GM18861 (cell line): ENCODE results near the gene DDAH1.
"Not testable (repeated sequence)": the region's sequence is repeated elsewhere in the genome, so short reads cannot be mapped to it uniquely, and the experiment has no call there.

ENCODE experiments used
- ATAC-seq: cut with Tn5 transposase; IDR thresholded peaks from one replicate; pipeline ENCODE4 v1.9.1; 2021; ENCODE audit not compliant: unreplicated experiment

The DDAH1 gene

DNA sequence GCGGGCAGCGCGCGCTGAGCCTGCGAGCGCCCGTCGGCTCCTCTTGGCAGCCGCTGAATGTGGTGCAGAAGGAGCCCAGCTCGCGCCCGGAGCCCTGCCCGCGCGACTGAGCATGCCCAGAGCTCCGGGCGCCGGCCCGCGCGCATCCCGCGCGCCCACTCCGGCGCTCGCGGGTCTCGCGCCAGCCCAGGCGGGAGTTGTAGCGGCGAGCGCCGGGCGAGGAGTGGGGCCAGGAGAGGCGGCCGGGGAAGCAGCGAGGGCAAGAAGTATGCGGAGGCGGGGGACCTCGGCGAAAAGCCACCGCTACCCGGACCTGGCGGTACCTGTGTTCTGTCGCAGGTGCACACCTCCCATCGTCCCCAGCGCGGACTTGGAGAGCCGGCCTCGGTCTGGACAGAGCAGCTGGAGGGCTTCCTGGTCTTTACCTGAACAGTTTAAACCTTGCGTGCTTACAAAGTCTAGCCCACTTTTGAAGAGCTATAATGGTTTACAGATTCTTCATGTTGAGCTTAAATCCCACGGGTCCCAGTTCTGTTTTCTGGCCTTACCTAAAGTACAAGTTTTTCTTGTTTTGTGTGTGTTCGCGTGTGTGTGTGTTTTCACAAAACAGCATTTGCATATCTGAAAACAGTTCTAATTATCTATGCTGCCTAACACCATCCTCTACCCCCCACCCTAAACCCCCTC, at the start of gene DDAH1:
TSS of gene DDAH1 (minus strand) at position 61 of the 687 bp plus-strand sequence. CDS start 114 bp downstream, outside the sequence.
- ATAC-seq, result peak; percentile 41

DNA sequence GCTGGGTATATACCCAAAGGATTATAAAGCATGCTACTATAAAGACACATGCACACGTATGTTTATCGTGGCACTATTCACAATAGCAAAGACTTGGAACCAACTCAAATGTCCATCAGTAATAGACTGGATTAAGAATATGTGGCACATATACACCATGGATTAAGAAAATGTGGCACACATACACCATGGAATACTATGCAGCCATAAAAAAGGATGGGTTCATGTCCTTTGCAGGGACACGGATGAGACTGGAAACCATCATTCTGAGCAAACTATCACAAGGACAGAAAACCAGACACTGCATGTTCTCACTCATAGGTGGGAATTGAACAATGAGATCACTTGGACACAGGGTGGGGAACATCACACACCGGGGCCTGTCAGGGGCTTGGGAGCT, 49.0 kb upstream of the DDAH1 start:
- ATAC-seq, result not testable (repeated sequence)

DNA sequence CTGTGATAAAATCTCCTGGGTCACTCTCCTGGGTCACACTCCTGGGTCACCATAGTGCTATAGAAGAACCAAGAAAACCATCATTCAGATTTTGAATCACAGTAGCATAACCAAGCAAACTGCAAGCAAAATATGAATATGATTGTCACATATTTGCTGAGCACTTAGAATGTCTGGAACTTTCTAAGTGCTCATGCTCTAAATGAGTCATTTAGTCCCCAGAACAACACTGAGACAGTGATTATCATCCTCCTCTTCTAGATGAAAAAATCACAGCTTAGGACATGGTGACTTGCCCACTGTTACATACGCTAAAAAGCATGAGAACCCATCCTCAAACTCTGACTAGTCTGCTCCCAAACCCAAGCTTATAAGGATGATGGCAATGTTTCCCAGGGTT, 39.5 kb upstream of the DDAH1 start:
- ATAC-seq, result no peak

DNA sequence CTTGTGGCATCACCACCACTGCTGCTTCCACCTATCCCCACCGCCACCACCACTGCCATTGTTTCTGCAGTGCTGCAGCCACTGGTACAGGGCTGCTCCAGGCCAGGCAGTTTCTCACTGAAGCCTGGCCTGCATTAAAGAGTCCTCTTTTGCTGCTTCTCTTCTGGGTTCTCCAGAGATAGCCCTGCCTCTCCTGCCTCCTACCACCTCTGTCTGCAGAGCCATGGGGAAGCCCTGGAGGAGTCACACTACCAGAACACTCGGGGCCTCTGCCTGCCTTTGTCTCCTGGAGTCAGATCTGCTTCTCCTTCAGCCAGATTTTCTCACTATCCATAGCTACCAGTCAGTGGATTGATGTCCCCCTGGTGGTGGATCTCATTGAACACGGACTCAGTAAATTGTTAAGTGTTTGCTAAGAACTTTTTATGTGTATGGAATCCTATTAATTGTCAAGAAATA, 37.7 kb upstream of the DDAH1 start:
- ATAC-seq, result no peak

DNA sequence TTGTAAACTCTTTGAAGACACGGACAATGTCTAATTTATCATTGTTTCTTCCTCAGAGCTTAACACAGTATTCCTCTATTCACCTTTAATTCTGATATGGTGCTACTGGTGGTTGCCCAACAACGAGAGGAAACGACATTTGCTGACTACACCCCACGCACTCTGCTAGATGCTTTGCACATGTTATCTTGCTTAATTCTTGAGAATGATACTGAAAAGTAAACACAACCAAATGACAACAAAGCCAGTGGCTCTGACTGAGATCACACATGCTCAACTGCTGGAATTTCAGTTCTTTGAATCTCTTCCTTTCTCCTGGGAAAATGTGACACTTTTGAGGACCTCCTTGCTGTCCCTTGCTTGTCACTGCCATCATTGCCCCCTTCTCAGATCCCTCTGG, 37.2 kb upstream of the DDAH1 start:
- no peak for ATAC-seq

DNA sequence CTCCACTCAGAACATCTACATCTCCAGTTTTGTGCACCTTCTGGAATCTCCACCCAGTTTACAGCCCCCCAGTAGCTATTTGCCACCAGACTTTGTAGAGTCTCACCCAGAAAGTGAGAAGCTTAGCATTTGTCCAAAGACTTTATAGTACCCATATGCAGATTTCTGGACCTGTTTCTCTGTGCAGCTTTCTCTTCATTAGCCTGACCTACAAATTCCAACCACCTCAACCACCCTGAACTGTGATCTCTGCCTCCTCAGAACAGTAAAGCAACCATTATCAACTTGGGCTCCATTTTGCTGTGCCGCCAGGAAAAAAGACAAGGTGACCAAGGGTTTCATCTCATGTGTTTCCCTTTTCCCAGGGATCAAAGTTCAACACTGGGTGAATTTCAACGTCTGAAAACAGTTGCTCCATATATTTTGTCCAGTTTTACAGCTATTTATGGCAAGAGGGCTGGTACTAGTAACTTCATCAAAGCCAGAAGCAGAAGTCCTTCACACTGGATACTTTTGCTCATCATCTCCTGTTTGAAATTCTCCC, 36.5 kb upstream of the DDAH1 start:
- no peak for ATAC-seq

DNA sequence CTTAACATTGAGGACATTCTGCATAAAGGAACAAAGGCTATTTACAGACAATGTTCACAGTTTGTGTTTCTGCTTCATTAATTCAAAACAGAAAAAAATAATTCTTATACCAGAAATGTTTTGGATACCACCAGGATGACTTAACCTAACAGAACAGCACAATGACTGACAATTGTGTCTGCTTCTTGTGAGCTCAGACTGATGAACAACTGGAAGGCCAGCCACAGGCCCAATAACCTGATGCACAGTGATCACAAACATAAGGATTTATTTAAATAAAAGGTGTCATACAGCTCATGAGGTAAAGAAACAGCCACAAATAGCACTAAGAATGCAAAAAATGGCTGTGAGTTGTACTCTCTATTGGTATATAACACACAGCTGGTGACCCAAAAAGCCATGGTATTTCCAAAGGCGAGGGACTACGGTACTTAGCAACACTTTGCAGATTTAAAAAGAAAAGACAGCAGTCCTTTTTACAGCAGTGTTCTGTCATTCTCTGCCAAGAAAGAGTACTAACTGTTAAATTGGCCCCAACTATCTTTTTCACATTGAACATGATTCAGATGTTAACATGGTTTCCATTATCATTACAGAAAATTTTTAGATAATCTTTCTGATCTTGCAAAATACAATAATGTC, 32.1 kb upstream of the DDAH1 start:
- ATAC-seq, result no peak

DNA sequence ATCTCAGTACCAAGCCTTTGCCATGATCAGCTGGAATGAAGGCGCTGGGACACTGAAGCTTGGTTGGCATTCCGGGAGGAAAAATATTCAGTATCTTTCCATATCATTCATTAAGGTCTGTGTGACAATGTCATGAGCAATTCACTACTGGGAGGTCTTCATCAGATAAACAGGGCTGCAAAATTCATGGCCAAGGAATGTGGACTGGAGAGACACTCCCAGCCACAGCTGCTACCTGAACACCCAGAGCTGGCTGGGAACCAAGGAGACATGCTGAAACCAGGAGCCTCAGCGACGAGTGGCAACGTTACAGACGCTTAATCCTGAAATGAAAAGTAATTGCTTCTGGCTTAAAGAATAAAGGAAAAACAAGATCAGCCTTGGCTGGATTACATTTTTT, 30.6 kb upstream of the DDAH1 start:
- no peak for ATAC-seq

DNA sequence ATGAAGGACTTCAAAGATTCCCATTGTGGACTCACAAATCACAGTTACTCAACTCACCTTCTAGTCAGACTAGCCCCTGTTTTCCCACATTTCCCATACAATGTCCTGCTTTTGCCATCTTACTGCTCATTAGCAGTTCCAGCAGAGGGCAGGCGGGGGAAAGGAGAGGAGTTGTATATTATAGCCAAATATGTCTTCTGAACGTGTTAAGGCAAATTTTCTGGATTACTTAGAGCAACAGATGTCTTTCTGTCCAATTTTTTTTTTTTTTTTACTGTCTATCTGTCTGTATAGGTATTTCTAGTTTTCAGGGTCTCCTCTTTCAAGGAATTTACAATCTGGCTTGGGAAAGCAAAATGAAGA, 29.9 kb upstream of the DDAH1 start:
- ATAC-seq, result no peak

DNA sequence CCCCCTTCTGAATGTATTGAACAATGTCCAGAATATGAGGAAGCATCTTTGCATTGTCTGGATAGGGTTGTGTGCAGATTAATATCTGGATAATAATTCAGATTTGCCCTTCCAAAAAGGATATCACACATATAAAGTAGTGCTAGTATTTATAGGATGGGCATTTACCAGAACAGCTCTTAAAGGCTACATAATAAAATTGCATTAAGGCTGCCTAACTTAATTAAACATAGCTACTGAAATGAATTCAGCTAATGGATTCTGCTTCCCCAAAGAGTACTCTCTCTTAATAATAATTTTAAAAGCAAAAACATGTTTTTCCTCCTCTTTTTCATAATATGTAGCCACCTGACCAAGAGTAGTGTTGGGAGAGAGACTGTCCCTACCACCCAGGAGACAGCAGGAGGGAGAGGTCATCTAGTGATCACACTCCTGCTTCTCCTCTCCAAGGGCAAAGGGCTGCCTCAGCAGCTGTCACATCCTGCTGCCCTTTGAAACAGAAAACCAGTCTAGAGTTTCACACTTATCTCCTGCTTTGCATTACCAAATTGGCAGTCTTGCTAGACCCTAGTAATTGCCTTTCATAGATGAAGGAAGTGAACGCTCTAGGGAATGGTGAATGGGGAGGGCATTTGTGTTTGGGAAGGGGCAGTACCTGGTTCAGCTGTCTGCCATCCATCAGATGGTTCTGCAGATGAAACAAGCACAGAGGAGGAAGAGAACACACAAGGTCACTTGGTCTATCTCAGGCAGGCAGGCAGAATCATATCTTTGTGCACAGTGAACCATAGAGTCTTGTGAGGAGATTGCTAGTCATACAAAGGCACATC, 29.3 kb upstream of the DDAH1 start:
- ATAC-seq, result peak; percentile 59

DNA sequence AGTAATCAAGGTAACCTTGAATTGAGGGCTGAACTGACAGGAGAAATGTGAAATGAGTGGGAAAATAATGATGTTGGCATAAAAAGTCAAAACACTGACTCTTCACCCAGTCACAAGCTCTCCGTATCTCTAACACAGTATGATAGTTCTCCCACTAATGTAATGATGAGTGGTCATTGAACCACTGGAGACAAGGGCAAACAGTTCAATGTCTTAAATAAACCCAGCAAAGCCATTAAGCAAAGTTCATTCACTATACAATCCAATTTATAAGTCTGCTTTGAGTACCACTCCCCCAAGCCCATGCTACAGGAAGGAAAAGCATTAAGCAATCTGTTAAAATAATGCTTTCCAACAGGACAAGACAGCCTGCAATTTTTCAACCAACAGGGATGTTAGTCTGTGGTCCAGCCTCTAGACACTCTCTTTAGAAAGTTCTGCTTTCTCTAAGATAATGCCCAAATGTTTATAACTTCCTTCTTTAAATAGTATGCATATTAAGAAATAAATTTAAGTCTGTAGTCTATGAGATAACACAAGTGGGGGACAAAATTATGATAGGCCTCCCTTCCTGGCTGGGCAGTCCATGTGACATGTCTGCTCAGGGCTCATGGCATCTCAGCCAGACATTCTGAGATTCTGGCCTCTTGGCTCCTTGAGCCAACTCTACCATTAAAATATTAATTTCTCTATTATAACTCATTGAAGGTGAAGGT, 25.5 kb upstream of the DDAH1 start:
- ATAC-seq, result no peak

DNA sequence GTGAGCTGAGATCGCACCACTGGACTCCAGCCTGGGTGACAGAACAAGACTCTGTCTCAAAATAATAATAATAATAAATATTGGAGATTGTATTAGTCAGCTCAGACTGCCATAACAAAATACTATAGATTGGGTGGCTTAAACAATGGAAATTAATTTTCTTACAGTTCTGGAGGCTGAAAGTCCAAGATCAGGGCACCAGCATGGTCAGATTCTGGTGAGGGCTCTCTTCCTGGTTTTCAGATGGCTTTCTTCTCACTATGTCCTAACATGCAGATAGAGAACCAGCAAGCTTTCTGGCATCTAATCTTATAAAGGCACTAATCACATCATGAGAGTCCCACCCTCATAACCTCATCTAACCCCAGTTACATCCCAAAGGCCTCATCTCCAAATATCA, 23.2 kb upstream of the DDAH1 start:
- ATAC-seq, result no peak

DNA sequence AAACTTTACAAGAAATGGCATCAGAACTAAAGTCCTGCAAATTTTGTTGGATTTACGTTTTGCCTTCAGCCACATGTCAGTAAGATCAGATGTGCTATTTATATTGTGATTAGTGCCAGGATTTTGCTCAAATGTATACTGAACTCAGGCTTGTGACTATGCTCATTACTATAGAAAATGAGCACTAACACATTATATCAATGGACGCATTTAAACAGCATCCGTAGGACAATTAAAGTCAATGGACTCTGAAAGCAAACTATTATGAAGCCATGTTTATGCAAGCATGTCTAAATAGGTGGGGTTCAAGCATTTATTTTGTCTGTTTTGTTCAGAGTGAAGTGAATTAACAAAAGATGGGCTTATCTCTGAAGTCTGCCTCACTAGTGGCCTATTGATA, 20.6 kb upstream of the DDAH1 start:
- ATAC-seq, result no peak

DNA sequence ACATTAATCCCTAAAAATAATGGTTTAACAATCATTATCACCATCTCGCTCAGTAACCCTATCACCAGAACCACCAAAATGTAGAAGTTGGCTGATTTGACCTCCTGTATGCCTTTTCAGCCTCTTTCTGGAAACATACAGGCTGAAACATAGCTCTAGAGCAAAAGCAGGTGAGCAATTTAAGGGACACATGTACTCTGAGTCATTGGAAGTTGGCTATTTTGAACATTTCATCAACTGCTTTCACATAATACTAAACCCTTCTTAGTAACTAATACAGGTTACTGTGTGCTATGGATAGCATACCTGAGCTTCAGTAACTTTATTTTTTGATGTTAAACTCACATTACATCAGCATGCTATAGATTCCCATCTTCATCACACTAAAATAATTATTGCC, 19.8 kb upstream of the DDAH1 start:
- no peak for ATAC-seq

DNA sequence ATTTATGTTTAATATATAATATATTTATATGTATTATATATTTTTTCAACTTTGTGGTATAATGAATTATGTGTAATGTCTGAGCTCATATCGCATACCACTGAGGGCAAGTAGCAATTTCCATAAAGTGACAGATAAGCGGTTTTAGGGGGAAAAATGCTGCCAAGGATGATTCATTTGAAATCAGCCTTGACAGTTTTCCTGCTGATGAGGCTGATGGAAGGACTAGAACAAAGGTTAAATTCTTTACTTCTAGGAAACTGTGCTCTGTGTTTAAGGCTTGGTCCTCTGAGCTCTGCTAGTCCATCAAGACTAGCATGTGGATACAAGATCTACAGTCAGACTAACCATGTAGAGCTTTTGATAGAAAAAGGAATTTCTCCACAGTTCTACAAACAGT, 19.3 kb upstream of the DDAH1 start:
- no peak for ATAC-seq

DNA sequence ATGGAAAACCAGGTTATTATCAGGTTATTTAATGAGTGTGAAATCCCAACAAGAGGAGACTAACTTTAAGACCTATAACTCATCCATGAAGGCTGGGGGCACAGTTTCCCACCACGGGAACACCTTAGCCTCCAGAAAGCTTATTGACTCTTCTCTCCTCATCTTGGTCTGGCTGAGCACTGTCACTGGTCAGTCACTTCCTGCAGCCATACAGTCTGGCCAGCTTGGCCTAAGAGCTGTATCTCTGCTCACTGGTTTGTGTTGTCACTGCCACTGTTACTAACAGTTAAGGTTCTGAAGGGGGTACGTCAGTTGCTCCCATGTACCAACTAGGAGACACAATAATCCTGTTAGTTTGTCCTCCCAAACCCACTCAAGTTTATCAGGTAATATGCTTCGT, 16.7 kb upstream of the DDAH1 start:
- ATAC-seq, result no peak

DNA sequence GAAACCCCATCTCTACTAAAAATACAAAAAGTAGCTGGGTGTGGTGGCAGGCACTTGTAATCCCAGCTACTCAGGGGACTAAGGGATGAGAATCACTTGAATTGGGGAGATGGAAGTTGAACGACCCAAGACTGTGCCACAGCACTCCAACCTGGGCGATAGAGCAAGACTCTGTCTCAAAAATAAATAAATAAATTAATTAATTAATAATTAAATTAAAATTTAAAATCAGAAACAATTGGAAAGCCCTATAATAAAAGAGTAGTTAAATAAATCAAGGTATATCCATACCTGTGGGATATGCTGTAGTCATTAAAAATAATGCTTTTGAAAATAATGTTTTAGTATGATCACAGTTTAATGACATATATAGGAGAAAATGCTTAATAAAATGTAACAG, 15.6 kb upstream of the DDAH1 start:
- no peak for ATAC-seq

DNA sequence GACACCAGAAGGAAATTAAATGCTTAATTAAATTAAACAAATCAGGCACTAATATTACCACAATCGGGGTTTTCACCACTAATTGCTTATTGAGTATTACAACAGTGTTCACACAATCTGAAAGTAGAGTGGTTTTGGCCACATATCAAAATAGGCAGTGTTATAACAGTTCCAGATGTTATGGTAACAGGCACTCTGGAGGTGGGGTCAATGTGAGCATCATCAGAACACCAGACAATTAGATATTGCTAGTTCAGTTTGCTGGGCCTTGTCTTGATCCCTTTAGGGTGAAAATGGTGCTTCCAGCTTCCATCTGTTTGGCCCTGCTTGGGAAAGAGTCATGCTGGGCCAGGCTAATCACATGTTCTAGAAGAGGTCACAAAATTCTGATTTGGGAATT, 14.5 kb upstream of the DDAH1 start:
- no peak for ATAC-seq

DNA sequence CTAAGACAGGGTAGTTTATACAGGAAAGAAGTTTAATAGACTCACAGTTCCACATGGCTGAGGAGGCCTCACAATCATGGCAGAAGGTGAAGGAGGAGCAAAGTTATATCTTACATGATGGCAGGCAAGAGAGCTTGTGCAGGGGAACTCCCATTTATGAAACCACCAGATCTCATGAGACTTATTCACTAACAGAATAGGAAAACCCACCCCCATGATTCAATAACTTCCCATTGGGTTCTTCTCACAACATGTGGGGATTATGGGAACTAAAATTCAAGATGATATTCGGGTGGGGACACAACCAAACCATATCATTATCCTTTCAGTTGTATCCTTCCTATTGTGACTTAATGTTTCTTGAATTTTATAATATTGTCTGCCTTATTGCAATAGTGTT, 13.4 kb upstream of the DDAH1 start:
- no peak for ATAC-seq

DNA sequence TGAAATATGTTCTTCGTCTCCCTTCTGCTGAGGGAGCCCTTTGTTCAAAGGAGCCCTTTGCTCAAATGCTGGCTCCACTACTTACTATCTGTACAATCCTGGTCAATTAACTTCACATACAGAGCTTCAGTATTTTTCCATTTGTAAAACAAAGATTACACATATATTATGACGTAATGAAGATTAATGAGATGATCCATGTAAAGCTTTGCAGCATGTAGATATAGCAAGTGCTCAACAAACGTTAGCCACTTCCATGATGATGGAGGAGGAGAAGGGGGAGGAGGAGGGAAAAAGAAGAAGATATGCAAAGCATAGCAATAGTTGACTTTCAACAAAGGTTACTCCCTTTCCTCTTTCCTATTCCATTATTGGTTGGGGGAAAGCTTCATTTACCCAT, 10.1 kb upstream of the DDAH1 start:
- no peak for ATAC-seq

DNA sequence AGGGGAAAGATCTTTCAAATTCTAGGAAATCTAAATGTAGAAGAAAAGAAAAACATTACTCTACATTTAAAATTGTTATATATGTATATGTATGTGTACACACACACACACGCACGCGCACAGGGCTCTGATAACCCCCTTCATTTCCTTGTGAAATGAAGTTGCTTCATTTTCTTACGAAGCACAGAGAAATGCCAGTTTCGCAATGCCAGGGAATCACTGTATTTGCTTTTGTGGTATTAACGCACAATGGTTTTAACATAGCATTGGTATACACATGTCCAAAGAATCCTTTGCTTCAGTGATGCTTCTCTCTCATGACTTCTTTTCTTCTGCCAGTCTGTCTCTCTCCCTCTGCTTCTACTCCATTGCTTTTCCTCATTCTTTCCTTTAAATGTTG, 8.4 kb upstream of the DDAH1 start:
- ATAC-seq, result no peak
